Right ventricle myocardium inferior (tissue), 1 donor: Measurements from ENCODE around the gene EVL. TPM values are rescaled to one million over a fixed set of nuclear protein-coding genes. Genes with fewer than 3 reads are reported as not detected.

Experiments used
- ATAC-seq: fragments of 200-7000 bp; cut with Tn5 transposase; one replicate; pipeline ENCODE4 v1.9.1; 2020; ENCODE audit warnings: mild to moderate bottlenecking, moderate library complexity
- DNase-seq: peaks from one replicate; pipeline ENCODE4 v3.0.0; 2021; ENCODE audit errors: missing footprints
- intact Hi-C: fragments of 100-400 bp; cut with DNase I; formaldehyde crosslinking; loops from one replicate; pipeline ENCODE4 v1.11.0; 2022
- total RNA-seq: library from RNA; stranded (reverse); fragmentation: NEBNext Ultra II Directional; extraction: Animal tissue kit (Norgen Biotek cat#: 25700); gene quantifications from one replicate; pipeline ENCODE4 v1.2.1, GENCODE V29; 2021
- donor health status: DM: no; HTN: yes; CAD: no; lungs with severe emphysema.

Gene EVL
- total RNA-seq, 1 donor from 2014 or later: 41.8 TPM

- intact Hi-C loops: no loop called here
- peak; percentile 50 for ATAC-seq
- no peak for DNase-seq
These were observed 38.2 kb downstream of the EVL start for GRCh38 chr14:100103250-100104005.

- intact Hi-C loops: no loop called here
- ATAC-seq (no peak), DNase-seq (no peak)
These were observed 38.8 kb downstream of the EVL start for GRCh38 chr14:100104006-100104352.

- intact Hi-C loops: loop anchor here (5.0 kb wide), 1 partner anchor 37 kb away; the partner anchor contains the start of gene EVL
- ATAC-seq (no peak), DNase-seq (no peak)
These were observed 39.5 kb downstream of the EVL start for GRCh38 chr14:100104523-100105300.

GRCh38 chr14:100105357-100106169 lies 40.3 kb downstream of the EVL start:
- DNase-seq (no peak), ATAC-seq (no peak)
- intact Hi-C loops: loop anchor here (5.0 kb wide), 1 partner anchor 38 kb away; the partner anchor contains the start of gene EVL

GRCh38 chr14:100106250-100107112 lies 41.3 kb downstream of the EVL start:
- DNase-seq (no peak), ATAC-seq (peak; percentile 70)
- intact Hi-C loops: loop anchor here (5.0 kb wide), 1 partner anchor 39 kb away; the partner anchor contains the start of gene EVL

DNA sequence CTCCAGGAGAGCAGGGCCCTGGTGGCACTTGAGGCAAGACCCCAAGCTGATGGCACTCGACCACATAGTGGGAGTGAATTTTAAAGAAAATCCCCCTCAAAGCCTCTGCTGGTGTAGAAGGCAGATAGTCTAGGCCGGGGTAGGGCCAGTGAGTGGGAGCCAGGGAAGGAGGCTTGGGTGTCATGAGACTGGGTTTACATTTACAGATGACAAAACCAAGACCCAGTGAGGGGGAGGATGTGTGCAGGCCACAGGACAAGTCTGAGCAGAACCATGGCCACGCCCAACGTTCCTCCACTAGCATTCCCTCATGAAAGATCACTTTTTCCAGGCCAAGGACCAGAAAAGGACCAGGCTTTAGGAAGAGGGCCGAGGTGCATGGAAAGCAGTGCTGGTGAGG lies 42.0 kb downstream of the EVL start:
- no peak for ATAC-seq
- DNase-seq: no peak
- intact Hi-C loops: loop anchor here (5.0 kb wide), 1 partner anchor 40 kb away; the partner anchor contains the start of gene EVL

DNA sequence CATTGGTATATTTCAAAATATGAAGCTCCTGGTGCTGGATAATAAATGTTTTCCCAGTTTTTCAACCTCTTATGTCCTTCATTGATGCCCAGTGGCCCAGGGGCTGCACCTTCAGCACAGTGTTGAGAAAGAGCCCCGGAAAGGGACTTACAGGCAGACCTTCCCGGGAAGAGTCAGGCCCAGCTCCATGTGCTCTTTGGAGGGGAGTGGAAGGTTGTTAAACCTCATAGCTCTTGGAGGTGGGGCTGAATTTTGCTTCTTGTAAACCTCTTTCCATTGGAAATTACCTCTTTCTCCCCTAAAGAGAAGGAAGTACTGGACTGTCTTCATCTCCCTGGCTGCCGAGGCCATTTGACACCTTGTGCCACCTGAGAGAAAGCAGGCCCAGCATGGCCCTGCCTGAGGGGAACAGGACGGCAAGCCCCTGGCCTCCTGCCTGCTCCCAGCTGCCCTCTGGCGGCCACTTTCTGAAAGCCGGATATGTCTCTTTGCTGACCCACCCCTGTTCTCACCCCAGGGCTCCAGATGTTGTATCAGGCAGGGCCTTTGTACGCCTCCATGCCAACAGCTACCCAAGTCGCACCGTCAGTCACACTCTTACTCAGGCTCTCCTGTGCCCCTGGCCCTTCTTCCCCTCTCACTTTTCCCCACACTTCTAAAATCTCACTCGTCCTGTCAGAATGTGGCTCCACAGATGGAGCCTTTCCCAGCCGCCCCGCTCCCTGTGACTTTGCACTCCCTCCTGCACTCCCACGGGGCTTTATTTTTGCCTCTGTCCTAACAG lies 43.0 kb downstream of the EVL start:
- peak; percentile 82 for ATAC-seq
- intact Hi-C loops: loop anchor here (1.0 to 5.0 kb wide), 3 partner anchors 41 to 126 kb away; partner anchors contain the start of gene EVL
- DNase-seq: peak; percentile 92

GRCh38 chr14:100108840-100109593 lies 43.8 kb downstream of the EVL start:
- intact Hi-C loops: loop anchor here (1.0 to 5.0 kb wide), 3 partner anchors 42 to 127 kb away; partner anchors contain the start of gene EVL
- ATAC-seq (peak; percentile 20), DNase-seq (no peak)

GRCh38 chr14:100109594-100109955 lies 44.4 kb downstream of the EVL start:
- ATAC-seq (no peak), DNase-seq (no peak)
- intact Hi-C loops: loop anchor here (2.0 to 5.0 kb wide), 2 partner anchors 42 to 83 kb away; partner anchors contain the start of gene EVL

GRCh38 chr14:100110816-100111215 lies 45.6 kb downstream of the EVL start:
- intact Hi-C loops: no loop called here
- no peak for DNase-seq
- no peak for ATAC-seq

DNA sequence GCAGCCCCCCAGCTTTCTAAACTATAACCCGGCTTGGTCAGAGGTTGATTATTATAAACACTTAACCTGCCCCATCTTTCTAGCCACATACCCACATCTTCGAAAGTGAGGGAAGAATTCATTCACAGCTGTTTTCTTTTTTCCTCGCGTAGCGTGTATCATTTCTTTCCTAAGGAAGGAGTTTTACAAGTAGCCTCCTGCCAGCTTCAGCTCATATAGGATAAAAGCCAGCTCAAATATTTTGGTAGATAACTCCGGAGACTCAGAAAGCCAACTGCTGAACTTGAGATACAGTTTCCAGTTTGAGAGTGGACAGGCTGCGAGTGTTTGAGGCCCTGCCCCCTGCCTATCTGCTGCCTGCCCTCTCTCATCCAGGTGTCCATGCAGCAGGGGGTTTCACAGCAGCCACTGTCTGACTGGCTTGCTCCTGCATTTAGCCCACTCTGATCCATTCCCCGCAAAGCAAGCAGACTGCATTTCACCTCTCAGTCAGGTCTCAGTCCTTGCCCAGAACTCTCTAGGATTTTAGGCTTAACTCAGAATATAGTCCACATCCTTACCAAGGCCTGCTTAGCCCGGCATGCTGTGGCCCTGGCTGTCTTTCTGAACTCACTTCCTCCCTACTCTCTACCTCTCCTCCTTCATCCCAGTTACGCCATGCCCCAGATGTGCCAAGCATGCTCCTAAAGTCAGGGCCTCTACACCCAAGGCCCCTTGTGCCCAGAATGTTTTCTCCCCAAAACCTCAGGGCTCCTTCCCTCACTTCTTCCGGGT lies 46.9 kb downstream of the EVL start:
- intact Hi-C loops: no loop called here
- no peak for ATAC-seq
- DNase-seq: no peak

GRCh38 chr14:100114109-100114765 lies 49.0 kb downstream of the EVL start:
- intact Hi-C loops: no loop called here

DNA sequence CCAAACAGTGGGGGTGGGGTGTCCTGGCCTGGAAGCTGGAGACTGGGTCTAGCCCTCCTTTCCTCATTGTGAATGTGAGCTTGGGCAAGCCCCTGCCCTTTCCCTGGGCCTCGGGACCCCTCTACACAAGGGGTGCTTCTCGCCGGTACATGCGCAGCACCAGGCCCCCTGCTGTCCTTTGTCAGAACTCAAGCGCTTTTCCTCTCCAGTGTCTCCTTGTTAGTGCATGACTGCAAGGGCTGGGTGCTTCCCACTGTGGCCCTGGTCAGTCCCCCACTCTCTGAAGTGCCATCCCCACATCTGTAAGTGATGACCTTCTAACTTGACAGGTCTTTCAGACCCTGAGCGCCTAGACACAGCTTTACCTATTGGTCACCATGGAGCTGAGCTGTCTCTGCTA lies 50.0 kb downstream of the EVL start:
- intact Hi-C loops: no loop called here
- DNase-seq: no peak
- no peak for ATAC-seq

More at GRCh38 chr14:100114109-100114765, 49.0 kb downstream of the EVL start:
- ATAC-seq: no peak
- no peak for DNase-seq

GRCh38 chr14:100115726-100116125 lies 50.5 kb downstream of the EVL start:
- DNase-seq (no peak), ATAC-seq (no peak)
- intact Hi-C loops: no loop called here

DNA sequence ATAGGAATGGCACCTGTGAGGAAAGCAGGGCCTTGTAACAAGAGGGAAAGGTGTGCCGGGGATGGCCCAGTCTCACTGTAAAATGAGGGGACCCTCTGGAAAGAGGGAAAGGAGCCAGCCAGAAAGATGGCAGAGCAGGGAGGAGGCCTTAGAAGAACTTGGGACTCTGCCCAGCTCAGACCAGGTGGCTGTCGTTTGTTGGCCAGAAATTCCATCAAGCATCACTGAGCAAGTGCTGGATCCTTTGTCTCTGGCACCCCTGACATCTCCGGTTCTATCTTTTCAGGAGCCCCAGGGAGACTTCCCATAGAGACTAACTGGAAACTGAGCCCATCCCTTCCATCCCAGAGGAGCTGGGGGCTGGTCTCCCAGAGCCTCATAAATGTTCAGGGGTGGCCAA lies 50.9 kb downstream of the EVL start:
- ATAC-seq (no peak), DNase-seq (no peak)
- intact Hi-C loops: no loop called here
